Measurements from ENCODE around the gene MORN3. TPM values are rescaled to one million over a fixed set of nuclear protein-coding genes. Genes with fewer than 3 reads are reported as not detected.

The MORN3 gene
- total and polyA plus RNA-seq, 8 donors, result 0.17 to 2.8 (median 1.5) TPM

DNA sequence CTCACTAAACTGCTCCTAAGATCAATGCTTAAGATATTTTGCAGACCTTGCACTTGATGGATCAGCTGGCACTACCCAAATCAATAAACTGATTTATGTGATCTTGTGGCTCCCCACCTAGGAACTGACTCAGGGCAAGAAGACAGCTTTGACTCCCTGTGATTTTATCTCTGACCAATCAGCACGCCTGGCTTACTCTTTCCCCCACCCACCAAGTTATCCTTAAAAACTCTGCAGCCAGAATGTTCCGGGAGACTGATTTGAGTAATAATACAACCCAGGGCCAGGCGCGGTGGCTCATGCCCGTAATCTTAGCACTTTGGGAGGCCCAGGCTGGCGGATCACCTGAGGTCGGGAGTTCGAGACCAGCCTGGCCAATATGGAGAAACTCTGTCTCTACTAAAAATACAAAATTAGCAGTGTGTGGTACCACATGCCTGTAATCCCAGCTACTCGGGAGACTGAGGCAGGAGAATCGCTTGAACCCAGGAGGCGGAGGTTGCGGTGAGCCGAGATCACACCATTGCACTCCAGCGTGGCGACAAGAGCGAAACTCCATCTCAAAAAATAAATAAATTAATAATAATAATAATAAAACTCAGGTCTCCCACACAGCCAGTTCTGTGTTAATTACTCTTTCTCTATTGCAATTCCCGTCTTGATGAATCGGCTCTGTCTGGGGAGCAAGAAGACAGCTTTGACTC, 12.0 kb downstream of the MORN3 start:
- ATAC-seq (no peak), DNase-seq (no peak)
- no peaks in the 10 kb centered on the region for H3K27me3 ChIP-seq
- intact Hi-C loops (cut with DNase I), result no loop called here
- no peak overlapping the region for H3K4me3 ChIP-seq
- TF ChIP-seq, protein P1, sequence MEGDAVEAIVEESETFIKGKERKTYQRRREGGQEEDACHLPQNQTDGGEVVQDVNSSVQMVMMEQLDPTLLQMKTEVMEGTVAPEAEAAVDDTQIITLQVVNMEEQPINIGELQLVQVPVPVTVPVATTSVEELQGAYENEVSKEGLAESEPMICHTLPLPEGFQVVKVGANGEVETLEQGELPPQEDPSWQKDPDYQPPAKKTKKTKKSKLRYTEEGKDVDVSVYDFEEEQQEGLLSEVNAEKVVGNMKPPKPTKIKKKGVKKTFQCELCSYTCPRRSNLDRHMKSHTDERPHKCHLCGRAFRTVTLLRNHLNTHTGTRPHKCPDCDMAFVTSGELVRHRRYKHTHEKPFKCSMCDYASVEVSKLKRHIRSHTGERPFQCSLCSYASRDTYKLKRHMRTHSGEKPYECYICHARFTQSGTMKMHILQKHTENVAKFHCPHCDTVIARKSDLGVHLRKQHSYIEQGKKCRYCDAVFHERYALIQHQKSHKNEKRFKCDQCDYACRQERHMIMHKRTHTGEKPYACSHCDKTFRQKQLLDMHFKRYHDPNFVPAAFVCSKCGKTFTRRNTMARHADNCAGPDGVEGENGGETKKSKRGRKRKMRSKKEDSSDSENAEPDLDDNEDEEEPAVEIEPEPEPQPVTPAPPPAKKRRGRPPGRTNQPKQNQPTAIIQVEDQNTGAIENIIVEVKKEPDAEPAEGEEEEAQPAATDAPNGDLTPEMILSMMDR (IDR thresholded peaks at IDR 0.05), result no peak
- no peaks in the 10 kb centered on the region for H3K36me3 ChIP-seq
- H3K9me3 ChIP-seq, result no peaks in the 10 kb centered on the region
- peak overlapping the region in 1 of 2 donors; percentile 90 for H3K27ac ChIP-seq
- peaks cover 0 to 26% of the 10 kb centered on the region in 2 donors for H3K4me1 ChIP-seq

- H3K36me3 ChIP-seq, result no peaks in the 10 kb centered on the region
- H3K27me3 ChIP-seq, result no peaks in the 10 kb centered on the region
- TF ChIP-seq, protein P1 (IDR thresholded peaks at IDR 0.05), result no peak
- no peak overlapping the region for H3K4me3 ChIP-seq
- H3K4me1 ChIP-seq, result peaks cover 0 to 26% of the 10 kb centered on the region in 2 donors
- H3K9me3 ChIP-seq, result no peaks in the 10 kb centered on the region
- H3K27ac ChIP-seq, result no peak overlapping the region
- DNase-seq, result no peak
- ATAC-seq, result no peak
- intact Hi-C loops (cut with DNase I), result no loop called here
Observed at GRCh38 chr12:121656122-121656521, 13.3 kb downstream of the MORN3 start.

DNA sequence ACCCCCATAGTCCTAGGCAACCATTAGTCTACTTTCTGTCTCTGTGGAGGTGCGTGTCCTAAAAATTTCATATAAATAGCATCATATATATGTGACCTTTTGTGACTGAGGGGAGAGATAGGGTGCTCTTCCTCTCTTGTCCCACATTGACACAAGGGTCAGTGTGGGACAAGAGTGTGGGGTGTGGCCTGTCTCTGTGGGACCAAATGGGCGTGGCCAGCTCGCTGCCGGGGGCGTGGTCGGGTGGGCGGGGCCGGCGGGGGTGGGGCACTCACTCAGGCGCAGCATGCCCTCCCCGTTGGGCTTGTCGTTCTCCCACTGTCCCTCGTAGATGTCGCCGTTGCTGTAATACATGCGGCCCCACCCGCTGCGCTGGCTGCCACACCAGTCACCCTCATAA, 15.5 kb downstream of the MORN3 start:
- TF ChIP-seq, protein P1 (IDR thresholded peaks at IDR 0.05), result no peak
- no peaks in the 10 kb centered on the region for H3K27me3 ChIP-seq
- no peaks in the 10 kb centered on the region for H3K9me3 ChIP-seq
- H3K27ac ChIP-seq, result no peak overlapping the region
- ATAC-seq (no peak), DNase-seq (peak in 1 of 4 donors; percentile 66)
- no peak overlapping the region for H3K4me3 ChIP-seq
- H3K36me3 ChIP-seq, result no peaks in the 10 kb centered on the region
- H3K4me1 ChIP-seq, result peaks cover 4 to 26% of the 10 kb centered on the region in 2 donors
- intact Hi-C loops (cut with DNase I), result no loop called here

GRCh38 chr12:121652767-121653497, 16.5 kb downstream of the MORN3 start:
- no peak for ATAC-seq
- H3K27ac ChIP-seq, result no peak overlapping the region
- intact Hi-C loops (cut with DNase I), result no loop called here
- H3K27me3 ChIP-seq, result no peaks in the 10 kb centered on the region
- peaks cover 4 to 25% of the 10 kb centered on the region in 2 donors for H3K4me1 ChIP-seq
- no peak overlapping the region for H3K4me3 ChIP-seq
- H3K36me3 ChIP-seq, result no peaks in the 10 kb centered on the region
- DNase-seq, result peak in 1 of 4 donors; percentile 53
- TF ChIP-seq, protein P1 (IDR thresholded peaks at IDR 0.05), result no peak
- no peaks in the 10 kb centered on the region for H3K9me3 ChIP-seq

- Histone ChIP-seq H3K27ac (no peak overlapping the region), H3K27me3 (no peaks in the 10 kb centered on the region), H3K9me3 (no peaks in the 10 kb centered on the region), H3K4me1 (peaks cover 4 to 23% of the 10 kb centered on the region in 2 donors), H3K36me3 (no peaks in the 10 kb centered on the region), H3K4me3 (no peak overlapping the region)
- TF ChIP-seq, protein P1 (IDR thresholded peaks at IDR 0.05), result no peak
- intact Hi-C loops (cut with DNase I), result no loop called here
- ATAC-seq (no peak), DNase-seq (peak in 1 of 4 donors; percentile 24)
Observed at GRCh38 chr12:121651320-121651719, 18.1 kb downstream of the MORN3 start.
